HG03135 (cell line): ENCODE results near the gene SHC3.

Source experiments
- ATAC-seq: cut with Tn5 transposase; IDR thresholded peaks from one replicate; pipeline ENCODE4 v1.9.1; 2021; ENCODE audit warnings: mild to moderate bottlenecking, moderate library complexity; ENCODE audit not compliant: unreplicated experiment

Gene SHC3

GRCh38 chr9:89186960-89187359 lies 8.3 kb upstream of the SHC3 start:
- ATAC-seq: no peak

- ATAC-seq: no peak
These were observed 7.4 kb upstream of the SHC3 start for GRCh38 chr9:89185980-89186379.

- no peak for ATAC-seq
These were observed 4.5 kb upstream of the SHC3 start for GRCh38 chr9:89183146-89183545.

GRCh38 chr9:89182369-89182768 lies 3.8 kb upstream of the SHC3 start:
- ATAC-seq: no peak

- ATAC-seq: no peak
These were observed 1.5 kb upstream of the SHC3 start for GRCh38 chr9:89179895-89180734.

GRCh38 chr9:89179540-89179894 lies 899 bp upstream of the SHC3 start:
- no peak for ATAC-seq

GRCh38 chr9:89178830-89179539 lies 367 bp upstream of the SHC3 start:
- no peak for ATAC-seq

- ATAC-seq: no peak
These were observed 1.3 kb downstream of the SHC3 start for GRCh38 chr9:89177012-89177943.

GRCh38 chr9:89175828-89176261 lies 2.8 kb downstream of the SHC3 start:
- no peak for ATAC-seq

GRCh38 chr9:89174291-89174690 lies 4.3 kb downstream of the SHC3 start:
- no peak for ATAC-seq

GRCh38 chr9:89173072-89173471 lies 5.5 kb downstream of the SHC3 start:
- no peak for ATAC-seq

GRCh38 chr9:89172398-89172797 lies 6.2 kb downstream of the SHC3 start:
- no peak for ATAC-seq

GRCh38 chr9:89171693-89172092 lies 6.9 kb downstream of the SHC3 start:
- no peak for ATAC-seq

GRCh38 chr9:89171231-89171630 lies 7.4 kb downstream of the SHC3 start:
- ATAC-seq: no peak

GRCh38 chr9:89168901-89169813 lies 9.5 kb downstream of the SHC3 start:
- no peak for ATAC-seq

GRCh38 chr9:89167788-89168187 lies 10.8 kb downstream of the SHC3 start:
- no peak for ATAC-seq

GRCh38 chr9:89166852-89167251 lies 11.8 kb downstream of the SHC3 start:
- ATAC-seq: no peak

GRCh38 chr9:89165880-89166279 lies 12.7 kb downstream of the SHC3 start:
- ATAC-seq: no peak

- no peak for ATAC-seq
These were observed 13.3 kb downstream of the SHC3 start for GRCh38 chr9:89165341-89165740.

GRCh38 chr9:89161221-89161620 lies 17.4 kb downstream of the SHC3 start:
- no peak for ATAC-seq
